NCI-H1417 treated with DMSO at 0.1 percent for 48 hours (cell line): ENCODE measurements around the gene RNF227.
"Not testable (repeated sequence)": the region's sequence is repeated elsewhere in the genome, so short reads cannot be mapped to it uniquely, and the experiment has no call there.

Experiments used
- DNase-seq: peaks from one replicate; lab custom pipeline; 2025; lab: John Stamatoyannopoulos, UW

Gene RNF227

DNA sequence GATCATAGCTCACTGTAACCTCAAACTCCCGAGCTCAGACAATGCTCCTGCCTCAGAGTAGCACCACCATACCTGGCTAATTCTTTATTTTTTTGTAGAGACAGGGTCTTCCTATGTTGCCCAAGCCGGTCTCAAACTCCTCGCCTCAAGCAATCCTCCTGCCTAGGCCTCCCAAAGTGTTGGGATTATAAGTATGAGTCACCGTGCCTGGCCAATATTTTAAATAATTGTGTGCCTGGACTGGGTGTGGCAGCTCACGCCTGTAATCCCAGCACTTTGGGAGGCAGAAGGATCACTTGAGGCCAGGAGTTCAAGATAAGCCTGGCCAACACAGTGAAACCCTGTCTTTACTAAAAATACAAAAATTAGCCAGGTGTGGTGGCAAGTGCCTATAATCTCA, 51.7 kb downstream of the RNF227 start:
- not testable (repeated sequence) for DNase-seq
